ENCODE results near the gene AFF1. TPM values are rescaled to one million over a fixed set of nuclear protein-coding genes. Genes with fewer than 3 reads are reported as not detected.

Gene AFF1
- total RNA-seq, 4 donors from 2014 or later: 59.7 to 78.1 (median 65.9) TPM

- no peak for ATAC-seq
- Histone ChIP-seq H3K27ac (peak overlapping the region; percentile 88 to 91 (median 90)), H3K36me3 (peaks cover 4 to 42% of the 10 kb centered on the region in 2 donors), H3K4me3 (no peak overlapping the region), H3K27me3 (no peaks in the 10 kb centered on the region), H3K4me1 (peaks cover 19 to 78% (median 23%) of the 10 kb centered on the region in 3 donors), H3K9me3 (no peaks in the 10 kb centered on the region)
- 100% methylated on average over 1 of the region's 1 CpG for WGBS, 2 donors (ENCODE audit: low coverage in 1 of 2)
- TF ChIP-seq POLR2A (IDR thresholded peaks at IDR 0.05): no peak
- TF ChIP-seq POLR2AphosphoS5 (IDR thresholded peaks at IDR 0.05): no peak
- TF ChIP-seq CTCF (IDR thresholded peaks at IDR 0.05): no peak
- TF ChIP-seq EP300 (IDR thresholded peaks at IDR 0.05): no peak
Observed at GRCh38 chr4:87118421-87118820, 183.6 kb downstream of the AFF1 start.

DNA sequence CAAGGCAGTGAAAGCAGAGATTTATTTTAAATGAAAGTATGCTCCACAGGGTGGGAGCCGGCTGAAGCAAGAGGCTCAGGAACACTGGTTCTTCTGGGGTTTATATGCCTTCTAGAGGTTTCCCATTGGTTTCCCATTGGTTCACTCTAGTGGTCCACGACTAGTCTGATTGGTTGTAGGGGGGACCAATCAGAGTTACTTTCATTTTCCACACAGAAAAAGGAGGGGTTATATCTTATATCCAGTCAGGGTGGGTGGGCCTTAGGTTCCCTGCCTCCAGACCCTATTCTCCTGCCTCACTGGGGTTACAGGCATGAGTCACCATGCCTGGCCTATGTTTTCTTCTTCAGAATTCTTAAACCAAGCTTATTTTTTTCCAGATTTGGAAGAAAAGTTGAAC, 184.0 kb downstream of the AFF1 start:
- no peak overlapping the region for H3K4me3 ChIP-seq
- H3K4me1 ChIP-seq: peaks cover 19 to 82% (median 24%) of the 10 kb centered on the region in 3 donors
- TF ChIP-seq EP300 (IDR thresholded peaks at IDR 0.05) (no peak), CTCF (IDR thresholded peaks at IDR 0.05) (no peak), POLR2A (IDR thresholded peaks at IDR 0.05) (no peak), POLR2AphosphoS5 (IDR thresholded peaks at IDR 0.05) (no peak)
- no peak for ATAC-seq
- 75 to 93% methylated on average over 1 of the region's 2 CpGs for WGBS, 2 donors (ENCODE audit: low coverage in 1 of 2)
- H3K9me3 ChIP-seq: no peaks in the 10 kb centered on the region
- peak overlapping the region; percentile 88 to 91 (median 90) for H3K27ac ChIP-seq
- peaks cover 4 to 41% of the 10 kb centered on the region in 2 donors for H3K36me3 ChIP-seq
- H3K27me3 ChIP-seq: no peaks in the 10 kb centered on the region

DNA sequence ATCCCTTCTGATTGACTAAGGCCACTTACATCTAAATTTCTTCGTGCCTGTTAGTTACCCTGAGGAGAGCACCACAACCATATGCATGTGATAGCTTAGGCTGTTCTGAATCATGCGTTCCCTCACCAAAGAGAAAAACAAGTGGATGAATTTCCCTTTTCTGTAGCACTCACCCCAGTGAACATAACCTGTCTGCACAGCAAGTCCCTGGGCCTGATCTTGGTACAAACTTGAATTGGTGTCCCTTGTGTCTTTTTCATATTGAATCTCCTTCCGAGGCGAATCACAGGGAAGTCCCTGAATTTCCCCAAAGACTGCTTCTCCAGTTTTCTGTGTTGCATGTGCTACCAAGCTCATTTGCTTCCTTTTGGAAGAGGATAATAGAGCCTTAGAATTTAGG, 185.2 kb downstream of the AFF1 start:
- no peak for TF ChIP-seq POLR2A (IDR thresholded peaks at IDR 0.05)
- no peak for TF ChIP-seq CTCF (IDR thresholded peaks at IDR 0.05)
- TF ChIP-seq EP300 (IDR thresholded peaks at IDR 0.05): no peak
- no peak for TF ChIP-seq POLR2AphosphoS5 (IDR thresholded peaks at IDR 0.05)
- H3K4me3 ChIP-seq: peak overlapping the region; percentile 27 to 45
- H3K27ac ChIP-seq: peak overlapping the region; percentile 88 to 91 (median 90)
- H3K36me3 ChIP-seq: peaks cover 3 to 35% of the 10 kb centered on the region in 2 donors
- WGBS, 2 donors (ENCODE audit: low coverage in 1 of 2): 27 to 33% methylated on average over 3 to 4 of the region's 4 CpGs
- no peaks in the 10 kb centered on the region for H3K9me3 ChIP-seq
- ATAC-seq: no peak
- H3K27me3 ChIP-seq: no peaks in the 10 kb centered on the region
- peaks cover 19 to 88% (median 25%) of the 10 kb centered on the region in 3 donors for H3K4me1 ChIP-seq

DNA sequence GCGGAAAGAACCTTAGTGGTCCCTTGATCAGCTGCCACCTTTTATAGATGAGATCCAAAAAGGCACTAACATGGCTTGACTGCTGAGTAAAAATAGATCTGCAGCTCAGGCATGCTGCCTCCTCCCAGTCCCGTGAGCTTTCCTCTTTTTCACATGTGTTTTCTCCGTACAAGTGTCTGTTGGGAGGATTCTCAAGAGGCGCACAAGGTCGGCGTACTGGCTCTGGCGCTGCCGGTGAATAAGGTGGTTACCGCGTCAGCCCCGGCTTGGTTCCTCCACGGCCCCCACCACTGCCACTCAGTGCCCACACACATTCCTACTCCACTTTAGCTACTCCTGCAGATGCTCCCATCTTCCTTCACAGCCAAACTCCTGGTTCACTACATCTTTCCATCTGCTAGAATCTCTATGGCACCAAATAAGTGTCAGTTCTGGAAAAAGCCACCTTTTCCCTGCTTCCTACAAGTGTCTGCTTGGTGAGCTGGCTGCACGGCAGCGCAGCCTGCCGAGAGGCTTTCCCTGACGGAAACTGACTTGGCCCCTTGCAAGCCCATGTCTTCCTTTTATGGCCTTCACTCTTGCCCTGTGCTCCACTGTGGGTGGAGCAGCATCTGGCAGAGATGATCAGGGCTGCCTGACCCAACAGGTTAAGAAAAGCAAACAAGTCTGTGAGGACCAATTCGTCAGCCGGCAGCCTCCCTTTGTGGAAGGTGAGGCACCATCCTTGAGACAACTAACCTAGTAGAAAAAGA, 185.8 kb downstream of the AFF1 start:
- WGBS, 2 donors (ENCODE audit: low coverage in 1 of 2): 26 to 62% methylated on average over 9 to 11 of the region's 18 CpGs
- peaks cover 19 to 88% (median 25%) of the 10 kb centered on the region in 3 donors for H3K4me1 ChIP-seq
- H3K4me3 ChIP-seq: peak overlapping the region; percentile 27 to 45

More for the DNA sequence above, 185.8 kb downstream of the AFF1 start:
- H3K27me3 ChIP-seq: no peaks in the 10 kb centered on the region
- ATAC-seq: peak; percentile 84
- peaks cover 0 to 35% of the 10 kb centered on the region in 2 donors for H3K36me3 ChIP-seq
- H3K9me3 ChIP-seq: no peaks in the 10 kb centered on the region
- TF ChIP-seq CTCF (IDR thresholded peaks at IDR 0.05) (peak in 1 of 4 experiments; percentile 36), POLR2AphosphoS5 (IDR thresholded peaks at IDR 0.05) (peak; percentile 83), POLR2A (IDR thresholded peaks at IDR 0.05) (peak in 1 of 2 donors; percentile 47), EP300 (IDR thresholded peaks at IDR 0.05) (no peak)
- H3K27ac ChIP-seq: peak overlapping the region; percentile 88 to 91 (median 90)

Measured in gastroesophageal sphincter (tissue), 4 donors.